DMS79 (cell line): ENCODE results near the gene MORN1.

Experiments
- DNase-seq: peaks from one replicate; lab custom pipeline; 2025; lab: John Stamatoyannopoulos, UW

Gene MORN1

DNA sequence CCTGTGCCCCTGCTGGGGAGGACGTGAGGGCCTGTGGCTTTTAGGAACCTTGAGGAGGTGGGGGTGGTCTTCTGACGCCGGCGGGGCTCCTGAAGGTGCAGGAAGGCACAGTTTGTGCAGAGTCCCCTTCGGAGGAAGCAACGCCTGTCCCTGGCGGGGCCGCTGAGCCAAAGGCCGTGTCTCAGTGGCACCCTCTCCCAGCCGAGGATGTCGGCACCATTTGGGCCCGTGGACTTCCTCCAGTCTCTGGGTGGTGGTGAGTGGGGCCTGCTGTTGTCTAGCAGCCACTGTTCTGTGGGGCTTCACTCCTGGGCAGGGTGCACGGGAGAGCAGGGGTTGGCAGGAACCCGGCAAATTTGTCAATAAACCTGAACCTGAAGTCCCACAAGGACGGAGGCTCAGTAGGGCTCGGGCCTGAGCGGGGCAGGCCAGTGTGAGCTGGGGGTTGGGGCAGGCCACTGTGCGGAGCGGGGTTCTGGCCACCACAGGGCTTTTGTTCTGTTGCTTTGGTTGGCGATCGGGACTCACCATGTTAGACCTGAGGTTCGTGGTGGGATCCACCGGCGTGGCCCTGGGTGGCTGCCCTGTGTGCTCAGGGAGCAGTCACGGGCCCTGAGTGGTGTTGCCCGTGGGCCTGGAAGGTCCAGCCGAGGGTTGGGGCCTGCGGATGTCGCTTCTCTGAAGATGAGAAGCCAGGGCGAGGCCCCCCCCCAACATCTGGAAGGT lies 98.5 kb downstream of the MORN1 start:
- no peak for DNase-seq

DNA sequence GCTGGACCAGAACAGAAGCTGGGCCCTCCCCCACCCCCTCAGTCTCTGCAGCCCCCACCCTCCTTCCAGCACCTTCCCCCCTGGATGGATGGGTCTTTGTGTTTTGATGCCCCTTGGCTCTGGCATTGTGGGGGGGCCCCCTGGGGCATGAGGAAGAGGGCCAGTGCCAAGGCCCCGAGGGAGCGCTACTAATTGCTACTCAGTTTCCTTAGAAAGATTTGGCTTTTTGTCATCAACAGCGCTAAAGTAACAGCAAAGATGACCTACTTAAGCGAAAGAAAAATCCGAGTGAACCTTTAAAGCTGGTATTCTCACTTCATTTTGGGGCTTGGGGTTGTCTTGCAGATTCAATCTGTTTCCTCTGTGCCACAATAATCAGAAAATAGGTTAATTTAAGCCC lies 99.8 kb downstream of the MORN1 start:
- DNase-seq = no peak

GRCh38 chr1:2290595-2291510 lies 100.5 kb downstream of the MORN1 start:
- DNase-seq = peak; percentile 61

- peak; percentile 66 for DNase-seq
Measured at GRCh38 chr1:2290171-2290578, 101.2 kb downstream of the MORN1 start.

GRCh38 chr1:2289607-2290006 lies 101.7 kb downstream of the MORN1 start:
- no peak for DNase-seq

- DNase-seq = peak; percentile 22
Measured at GRCh38 chr1:2288816-2289536, 102.4 kb downstream of the MORN1 start.

DNA sequence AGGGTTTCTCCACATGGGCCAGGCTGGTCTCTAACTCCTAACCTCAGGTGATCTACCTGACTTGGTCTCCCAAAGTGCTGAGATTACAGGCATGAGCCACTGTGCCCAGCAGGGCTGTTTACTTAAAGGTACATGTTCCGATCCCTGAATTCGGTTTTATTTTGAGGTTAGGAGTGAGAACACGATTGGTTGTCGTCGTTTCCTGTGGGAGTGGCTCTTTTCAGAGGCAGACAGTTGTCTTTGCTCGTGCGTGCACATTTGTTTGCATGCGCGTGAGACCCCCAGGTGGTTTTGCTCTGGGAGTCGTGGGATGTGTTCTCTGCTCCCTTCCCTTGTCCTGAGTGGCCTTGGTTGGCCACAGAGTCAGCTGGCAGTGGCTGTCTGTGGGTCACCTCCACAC lies 103.0 kb downstream of the MORN1 start:
- no peak for DNase-seq

GRCh38 chr1:2287649-2288048 lies 103.7 kb downstream of the MORN1 start:
- no peak for DNase-seq

- no peak for DNase-seq
Measured at GRCh38 chr1:2286923-2287322, 104.4 kb downstream of the MORN1 start.

DNA sequence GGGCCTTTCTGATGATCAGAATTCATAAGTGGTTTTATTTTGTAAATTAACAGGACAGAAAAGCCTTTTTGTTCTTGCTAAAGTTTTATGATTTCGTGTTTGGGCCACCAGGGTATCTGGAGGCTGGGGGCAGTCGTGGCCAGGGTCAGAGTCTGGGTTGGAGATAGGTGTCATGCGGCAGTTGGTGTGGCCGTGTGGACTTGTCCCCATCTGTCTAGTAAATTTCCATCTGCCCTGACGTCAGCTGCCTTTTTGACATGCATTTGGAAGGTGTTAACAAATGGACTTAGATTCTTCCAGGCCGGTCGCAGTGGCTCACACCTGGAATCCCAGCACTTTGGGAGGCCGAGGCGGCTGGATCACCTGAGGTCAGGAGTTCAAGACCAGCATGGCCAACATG lies 106.4 kb downstream of the MORN1 start:
- DNase-seq = no peak

GRCh38 chr1:2283991-2284895 lies 107.1 kb downstream of the MORN1 start:
- no peak for DNase-seq

- no peak for DNase-seq
Measured at GRCh38 chr1:2283371-2283990, 107.9 kb downstream of the MORN1 start.

DNA sequence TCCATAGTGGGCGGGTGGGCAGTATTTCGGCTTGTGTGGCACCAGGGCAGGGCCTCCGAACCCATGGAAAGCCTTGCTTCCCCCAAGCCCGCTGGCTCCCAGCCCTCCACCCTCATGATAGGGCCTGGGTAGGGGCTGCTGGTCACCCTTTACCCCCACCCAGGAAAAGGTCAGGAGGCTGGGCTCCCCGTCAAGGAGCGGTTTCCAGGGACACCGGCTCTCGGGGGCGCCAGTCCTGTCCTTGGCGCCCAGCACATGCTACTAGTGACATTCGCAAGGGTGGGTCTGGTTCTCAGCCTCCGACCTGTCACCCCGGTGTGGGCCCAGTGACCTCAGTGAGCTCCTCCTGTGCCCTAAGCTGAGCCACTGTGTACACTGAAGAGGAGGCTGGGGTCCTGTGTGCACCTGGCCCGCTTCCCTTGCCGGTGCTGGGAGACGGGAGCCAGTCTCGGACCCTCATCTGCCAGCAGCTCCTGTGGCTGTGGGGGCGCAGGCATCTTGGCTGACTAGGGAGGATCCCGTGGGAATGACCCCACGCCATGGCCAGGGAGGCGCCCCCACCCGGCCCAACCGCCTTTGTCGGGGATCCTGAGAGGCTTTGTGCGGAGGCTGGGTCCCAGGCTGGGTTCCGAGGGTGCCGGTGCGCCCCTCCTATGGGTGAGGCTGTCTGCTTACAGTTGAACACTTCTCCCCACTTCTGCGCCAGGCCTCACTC lies 108.6 kb downstream of the MORN1 start:
- no peak for DNase-seq

DNA sequence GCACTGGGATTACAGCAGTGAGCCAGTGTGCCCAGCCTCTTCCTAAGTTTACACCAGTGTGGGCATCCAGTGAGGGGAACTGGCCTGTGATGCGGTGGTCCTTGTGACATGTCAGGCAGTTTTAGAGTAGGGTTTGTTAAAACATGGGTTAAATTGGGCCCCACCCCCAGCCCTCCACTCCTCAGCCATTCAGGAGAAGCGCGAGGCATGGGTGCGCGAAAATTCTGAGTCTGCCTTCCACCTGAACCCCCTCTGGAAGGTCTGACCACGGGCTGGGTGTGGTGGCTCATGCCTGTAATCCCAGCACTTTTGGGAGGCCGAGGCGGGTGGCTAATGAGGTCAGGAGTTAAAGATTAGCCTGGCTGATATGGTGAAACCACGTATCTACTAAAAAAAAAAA lies 111.5 kb downstream of the MORN1 start:
- no peak for DNase-seq

GRCh38 chr1:2279210-2279639 lies 112.1 kb downstream of the MORN1 start:
- no peak for DNase-seq

DNA sequence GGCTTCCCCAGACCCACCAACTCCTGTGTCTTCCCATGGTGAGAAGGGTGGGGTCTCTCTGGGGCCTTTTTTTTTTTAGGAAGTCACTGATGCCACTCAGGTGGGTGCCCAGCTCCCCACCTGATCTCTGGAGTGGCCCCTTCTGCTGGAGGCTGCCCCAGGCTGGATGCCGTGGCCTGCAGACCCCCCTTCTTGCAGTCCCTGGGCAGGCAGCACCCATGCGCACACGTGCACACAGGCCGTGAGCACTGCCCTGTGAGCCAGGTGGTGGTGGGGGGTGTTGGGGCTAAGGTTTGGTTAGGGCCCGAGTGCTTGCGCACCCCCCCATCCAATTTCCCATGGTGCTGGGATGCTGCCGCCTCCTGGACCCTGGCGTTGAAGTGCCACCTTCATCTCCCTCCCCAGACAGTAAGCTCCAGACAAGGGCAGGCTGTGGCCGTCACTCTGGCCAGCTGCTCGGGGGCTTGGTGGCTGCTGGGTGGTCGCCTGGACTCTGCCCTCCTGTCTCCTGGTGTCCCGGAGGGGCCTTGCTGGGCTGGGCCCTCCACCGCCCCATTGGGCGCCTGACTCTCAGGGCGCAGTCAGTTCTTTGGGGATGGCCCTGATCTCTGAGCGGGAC lies 112.7 kb downstream of the MORN1 start:
- DNase-seq = no peak

DNA sequence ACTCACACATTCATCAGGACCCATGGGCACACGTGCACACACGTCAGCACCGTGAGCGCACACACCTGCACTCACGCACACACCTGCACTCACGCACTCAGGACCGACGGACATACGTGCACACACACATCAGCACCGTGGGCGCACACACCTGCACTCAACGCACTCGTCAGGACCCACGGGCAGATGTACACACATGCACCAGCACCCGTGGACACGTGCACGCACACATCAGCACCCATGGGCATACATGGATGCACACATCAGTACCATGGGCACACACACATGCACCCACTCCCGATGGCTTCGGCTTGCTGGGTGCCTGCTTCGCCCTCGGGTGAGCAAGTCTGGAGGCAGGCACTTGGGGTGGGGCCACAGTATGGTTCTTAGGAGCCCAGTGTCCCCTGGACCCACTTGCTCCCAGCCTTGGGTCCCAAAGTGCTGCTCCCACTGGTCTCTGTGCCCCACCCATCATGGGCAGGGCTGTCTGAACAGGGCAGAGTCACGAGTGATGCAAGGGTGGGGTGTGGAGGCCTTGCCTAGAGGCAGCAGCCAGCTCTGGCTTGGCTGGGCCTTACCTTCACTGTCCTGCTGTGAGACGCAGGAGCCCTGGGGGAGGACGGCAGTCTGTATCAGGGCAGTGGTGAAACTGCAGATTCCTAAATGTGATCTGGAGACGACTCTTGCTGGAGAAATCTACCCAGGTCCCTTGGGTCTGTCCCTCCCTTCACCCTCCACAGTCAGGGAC lies 113.4 kb downstream of the MORN1 start:
- no peak for DNase-seq

- DNase-seq = no peak
Measured at GRCh38 chr1:2276803-2277580, 114.4 kb downstream of the MORN1 start.
